Measurements from ENCODE around the gene KIR2DL3.
"Not testable (repeated sequence)": the region's sequence is repeated elsewhere in the genome, so short reads cannot be mapped to it uniquely, and the experiment has no call there.

DNA sequence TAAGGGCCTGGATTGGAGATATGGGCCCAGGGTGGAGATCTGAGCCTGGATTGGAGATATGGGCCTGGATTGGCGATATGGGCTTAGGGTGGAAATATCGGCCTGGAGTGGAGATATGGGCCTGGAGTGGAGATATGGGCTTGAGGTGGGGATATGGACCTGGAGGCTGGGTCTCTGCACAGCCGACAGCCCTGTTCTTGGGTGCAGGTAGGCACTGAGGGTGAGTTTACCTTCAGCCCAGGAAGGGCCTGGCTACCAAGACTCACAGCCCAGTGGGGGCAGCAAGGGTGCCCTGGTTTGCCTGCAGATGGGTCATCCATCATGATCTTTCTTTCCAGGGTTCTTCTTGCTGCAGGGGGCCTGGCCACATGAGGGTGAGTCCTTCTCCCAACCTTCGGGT, 32.2 kb downstream of the KIR2DL3 start:
- not testable (repeated sequence) for TF ChIP-seq POLR2A, CTCF (IDR thresholded peaks at IDR 0.05)
